Activated B cell treated with CpG ODN at 0.5 μM for 24 hours (primary cell): Measurements from ENCODE around the gene NLRP6. TPM values are rescaled to one million over a fixed set of nuclear protein-coding genes. Genes with fewer than 3 reads are reported as not detected.

Source experiments
- ATAC-seq: fragments of 200-7000 bp; cut with Tn5 transposase; one replicate; pipeline ENCODE4 v1.10.0; 2021; ENCODE audit warnings: low read depth, mild to moderate bottlenecking, moderate library complexity
- CTCF ChIA-PET: fragments of 350-600 bp; sonication (Branson Sonifier 250); formaldehyde crosslinking; loops from one replicate; lab custom pipeline; 2021; ENCODE audit warnings: antibody characterized with exemption; lab: Charles Lee
- POLR2A ChIA-PET: fragments of 350-600 bp; sonication (Branson Sonifier 250); formaldehyde crosslinking; loops from one replicate; lab custom pipeline; 2021; ENCODE audit warnings: antibody characterized with exemption; lab: Charles Lee
- DNase-seq: peaks from one replicate; pipeline ENCODE4 v3.0.0; 2022
- H3K27ac Mint-ChIP-seq: one replicate; pipeline ENCODE4 v1.8.0; 2020; ENCODE audit warnings: mixed read lengths
- H3K27me3 Mint-ChIP-seq: one replicate; pipeline ENCODE4 v1.8.0; 2021; ENCODE audit warnings: mixed read lengths
- H3K36me3 Mint-ChIP-seq: one replicate; pipeline ENCODE4 v1.8.0; 2021; ENCODE audit warnings: low read depth, mixed read lengths
- H3K4me1 Mint-ChIP-seq: one replicate; pipeline ENCODE4 v1.8.0; 2021; ENCODE audit warnings: mixed read lengths
- H3K4me3 Mint-ChIP-seq: one replicate; pipeline ENCODE4 v1.8.0; 2020; ENCODE audit warnings: mild to moderate bottlenecking, mixed read lengths
- H3K9me3 Mint-ChIP-seq: one replicate; pipeline ENCODE4 v1.8.0; 2020; ENCODE audit warnings: mixed read lengths
- intact Hi-C: fragments of 100-400 bp; cut with micrococcal nuclease; formaldehyde crosslinking; loops from one replicate; pipeline ENCODE4 v1.15.1; 2024
- total RNA-seq: library from RNA; stranded (reverse); gene quantifications from 2 replicates; pipeline ENCODE4 v1.2.3, GENCODE V29; 2022
- TF ChIP-seq, protein P1 (sequence below): fragments of 200-600 bp; IDR thresholded peaks from one replicate; pipeline ENCODE4 v1.8.0; 2022; ENCODE audit warnings: antibody characterized with exemption, mild to moderate bottlenecking

Gene NLRP6
- total RNA-seq, 1 donor from 2014 or later = 0.64 TPM

DNA sequence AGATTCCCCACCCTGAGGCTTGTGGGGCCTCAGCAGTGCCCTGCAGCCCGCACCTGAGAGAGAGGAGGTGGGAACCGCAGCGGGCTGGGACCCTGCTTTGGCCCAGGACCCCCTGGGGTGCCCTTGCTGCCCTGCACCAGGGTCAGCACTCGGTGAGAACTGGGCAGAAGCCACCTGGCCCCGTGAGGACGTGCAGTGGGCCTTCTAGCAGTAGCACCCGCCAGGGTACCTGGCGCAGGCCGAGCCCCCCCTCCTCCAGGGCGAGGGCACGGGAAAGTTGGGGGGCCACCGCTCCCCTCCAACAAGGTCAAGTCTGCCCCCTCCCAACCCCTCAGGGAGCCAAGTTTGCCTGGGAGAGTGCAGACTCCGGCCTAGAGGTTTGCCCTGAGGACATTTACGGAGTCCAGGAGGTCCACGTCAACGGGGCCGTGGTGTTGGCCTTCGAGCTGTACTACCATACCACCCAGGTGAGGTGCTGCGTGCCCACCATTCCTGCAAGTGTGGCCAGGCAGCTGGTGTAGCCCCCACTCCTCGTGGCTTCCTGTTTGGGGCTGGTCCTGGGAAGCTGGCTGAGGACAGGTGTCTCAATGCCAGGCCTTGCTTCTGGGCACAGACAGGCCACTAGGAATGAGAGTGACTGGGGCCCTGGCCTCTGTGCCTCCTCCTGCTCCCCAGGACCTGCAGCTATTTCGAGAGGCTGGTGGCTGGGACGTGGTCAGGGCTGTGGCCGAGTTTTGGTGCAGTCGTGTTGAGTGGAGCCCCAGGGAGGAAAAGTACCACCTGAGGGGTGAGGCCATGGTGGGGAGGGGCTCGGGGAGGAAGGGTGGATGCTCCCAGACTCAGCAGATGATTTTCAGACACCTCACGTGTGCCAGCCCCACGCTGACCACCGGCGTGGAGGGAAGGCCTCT, 14.3 kb downstream of the NLRP6 start:
- Mint-ChIP-seq H3K9me3 (no peaks in the 10 kb centered on the region), H3K27me3 (no peaks in the 10 kb centered on the region), H3K36me3 (peaks cover 23% of the 10 kb centered on the region), H3K4me3 (no peak overlapping the region), H3K4me1 (peaks cover 13% of the 10 kb centered on the region), H3K27ac (no peak overlapping the region)
- ChIA-PET POLR2A (interaction anchor here (1.4 kb wide), 1 partner anchor 85 kb away, joined by 5 read pairs; the partner anchor contains the start of genes BET1L and RIC8A), CTCF (no interaction called here)
- no peak for ATAC-seq
- intact Hi-C loops = no loop called here
- TF ChIP-seq, protein P1, sequence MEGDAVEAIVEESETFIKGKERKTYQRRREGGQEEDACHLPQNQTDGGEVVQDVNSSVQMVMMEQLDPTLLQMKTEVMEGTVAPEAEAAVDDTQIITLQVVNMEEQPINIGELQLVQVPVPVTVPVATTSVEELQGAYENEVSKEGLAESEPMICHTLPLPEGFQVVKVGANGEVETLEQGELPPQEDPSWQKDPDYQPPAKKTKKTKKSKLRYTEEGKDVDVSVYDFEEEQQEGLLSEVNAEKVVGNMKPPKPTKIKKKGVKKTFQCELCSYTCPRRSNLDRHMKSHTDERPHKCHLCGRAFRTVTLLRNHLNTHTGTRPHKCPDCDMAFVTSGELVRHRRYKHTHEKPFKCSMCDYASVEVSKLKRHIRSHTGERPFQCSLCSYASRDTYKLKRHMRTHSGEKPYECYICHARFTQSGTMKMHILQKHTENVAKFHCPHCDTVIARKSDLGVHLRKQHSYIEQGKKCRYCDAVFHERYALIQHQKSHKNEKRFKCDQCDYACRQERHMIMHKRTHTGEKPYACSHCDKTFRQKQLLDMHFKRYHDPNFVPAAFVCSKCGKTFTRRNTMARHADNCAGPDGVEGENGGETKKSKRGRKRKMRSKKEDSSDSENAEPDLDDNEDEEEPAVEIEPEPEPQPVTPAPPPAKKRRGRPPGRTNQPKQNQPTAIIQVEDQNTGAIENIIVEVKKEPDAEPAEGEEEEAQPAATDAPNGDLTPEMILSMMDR = no peak
- DNase-seq = no peak

DNA sequence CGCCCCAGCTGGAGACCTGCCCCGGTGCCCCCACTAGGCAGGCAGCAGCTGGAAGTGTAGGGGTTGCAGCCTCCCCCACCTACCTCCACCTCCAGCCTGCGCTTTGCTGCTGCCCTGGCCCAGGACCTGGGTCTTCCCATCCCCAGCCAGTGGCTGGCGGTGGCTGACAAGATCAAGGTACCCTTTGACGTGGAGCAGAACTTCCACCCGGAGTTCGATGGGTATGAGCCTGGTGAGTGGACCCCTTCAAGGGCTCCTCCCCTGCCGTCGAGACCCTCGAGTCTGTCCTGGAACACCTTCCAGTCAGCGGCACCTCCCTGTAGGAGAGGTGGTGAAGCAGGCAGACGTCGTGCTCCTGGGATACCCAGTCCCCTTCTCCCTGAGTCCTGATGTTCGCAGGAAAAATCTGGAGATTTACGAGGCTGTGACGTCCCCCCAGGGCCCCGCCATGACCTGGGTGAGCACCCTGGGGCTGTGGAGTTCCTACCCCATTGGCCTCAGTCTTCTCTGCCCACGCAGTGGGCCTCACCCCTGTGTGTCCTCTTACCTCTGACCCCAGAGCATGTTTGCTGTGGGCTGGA, 15.2 kb downstream of the NLRP6 start:
- Mint-ChIP-seq H3K4me1 (peaks cover 6% of the 10 kb centered on the region), H3K9me3 (no peaks in the 10 kb centered on the region), H3K4me3 (no peak overlapping the region), H3K27me3 (no peaks in the 10 kb centered on the region), H3K36me3 (peaks cover 21% of the 10 kb centered on the region), H3K27ac (no peak overlapping the region)
- POLR2A ChIA-PET = interaction anchor here (0.6 to 0.7 kb wide), 2 partner anchors 13 to 66 kb away, joined by 3 to 5 read pairs; no protein-coding TSS in a partner anchor
- CTCF ChIA-PET = no interaction called here
- TF ChIP-seq, protein P1 = no peak
- intact Hi-C loops = no loop called here
- DNase-seq = no peak
- ATAC-seq = no peak

DNA sequence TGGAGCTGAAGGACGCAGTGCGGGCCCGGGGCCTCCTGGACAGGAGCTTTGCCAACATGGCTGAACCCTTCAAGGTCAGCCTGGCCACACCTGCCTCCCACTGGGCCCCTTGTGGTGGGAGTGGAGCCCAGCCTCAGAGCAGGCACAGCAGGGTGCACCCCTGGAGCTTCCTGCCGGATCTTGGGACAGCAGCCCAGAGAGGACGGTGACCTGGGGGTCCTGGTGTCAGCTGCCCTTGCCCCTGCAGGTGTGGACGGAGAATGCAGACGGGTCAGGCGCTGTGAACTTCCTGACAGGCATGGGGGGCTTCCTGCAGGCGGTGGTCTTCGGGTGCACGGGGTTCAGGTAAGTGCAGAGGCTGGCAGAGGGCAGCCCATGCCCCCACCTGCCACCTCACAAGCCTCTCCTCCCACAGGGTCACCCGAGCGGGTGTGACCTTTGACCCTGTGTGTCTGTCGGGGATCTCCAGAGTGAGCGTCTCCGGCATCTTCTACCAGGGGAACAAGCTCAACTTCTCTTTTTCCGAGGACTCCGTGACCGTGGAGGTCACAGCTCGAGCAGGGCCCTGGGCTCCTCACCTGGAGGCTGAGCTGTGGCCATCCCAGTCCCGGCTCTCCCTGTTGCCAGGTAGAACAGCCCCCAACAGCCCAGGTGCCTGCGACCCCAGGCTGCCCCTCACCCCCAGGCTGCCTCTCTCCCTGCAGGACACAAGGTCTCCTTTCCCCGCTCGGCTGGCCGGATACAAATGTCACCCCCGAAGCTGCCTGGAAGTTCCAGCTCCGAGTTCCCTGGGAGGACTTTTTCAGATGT, 15.8 kb downstream of the NLRP6 start:
- intact Hi-C loops = no loop called here
- ChIA-PET CTCF (no interaction called here), POLR2A (interaction anchor here (0.7 to 1.7 kb wide), 3 partner anchors 12 to 62 kb away, joined by 3 to 5 read pairs (median 3); no protein-coding TSS in a partner anchor)
- no peak for ATAC-seq
- Mint-ChIP-seq H3K36me3 (peaks cover 21% of the 10 kb centered on the region), H3K27ac (no peak overlapping the region), H3K9me3 (no peaks in the 10 kb centered on the region), H3K4me3 (no peak overlapping the region), H3K27me3 (no peaks in the 10 kb centered on the region), H3K4me1 (peaks cover 6% of the 10 kb centered on the region)
- DNase-seq = no peak
- TF ChIP-seq, protein P1 = no peak

DNA sequence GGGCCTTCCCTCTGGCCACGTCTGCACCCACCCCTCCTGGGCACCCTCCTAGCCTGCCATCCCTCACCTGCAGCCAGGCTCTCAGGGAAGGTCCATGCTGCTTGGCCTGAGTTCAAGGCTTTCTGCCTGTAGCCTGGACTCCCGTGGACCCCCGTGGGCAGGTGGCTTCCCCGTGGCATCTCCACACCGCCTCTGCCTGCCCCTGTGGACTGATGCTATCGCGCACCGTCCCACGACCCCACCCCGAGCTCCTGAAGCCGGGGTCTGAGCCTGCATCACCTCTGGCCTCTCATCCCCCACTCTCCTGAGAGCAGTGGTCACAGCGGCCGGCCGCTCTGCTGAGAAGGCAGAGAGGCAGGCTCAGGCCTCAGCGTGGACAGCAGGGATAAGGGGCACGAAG, 16.6 kb downstream of the NLRP6 start:
- Mint-ChIP-seq H3K9me3 (no peaks in the 10 kb centered on the region), H3K4me3 (no peak overlapping the region), H3K4me1 (peaks cover 2% of the 10 kb centered on the region), H3K27me3 (no peaks in the 10 kb centered on the region), H3K27ac (no peak overlapping the region), H3K36me3 (peaks cover 21% of the 10 kb centered on the region)
- POLR2A ChIA-PET = interaction anchor here (1.2 to 1.7 kb wide), 2 partner anchors 27 to 61 kb away, joined by 3 to 5 read pairs; no protein-coding TSS in a partner anchor
- ATAC-seq = no peak
- intact Hi-C loops = no loop called here
- no peak for DNase-seq
- TF ChIP-seq, protein P1 = no peak
- CTCF ChIA-PET = no interaction called here
